Stromal cell of bone marrow (primary cell): ENCODE results near the gene SMC3.
"Not testable (repeated sequence)": the region's sequence is repeated elsewhere in the genome, so short reads cannot be mapped to it uniquely, and the experiment has no call there.

ENCODE experiments used
- DNase-seq: peaks from one replicate; pipeline ENCODE4 v3.0.0-alpha.2; 2012; ENCODE audit warnings: low read depth

SMC3 gene

DNA sequence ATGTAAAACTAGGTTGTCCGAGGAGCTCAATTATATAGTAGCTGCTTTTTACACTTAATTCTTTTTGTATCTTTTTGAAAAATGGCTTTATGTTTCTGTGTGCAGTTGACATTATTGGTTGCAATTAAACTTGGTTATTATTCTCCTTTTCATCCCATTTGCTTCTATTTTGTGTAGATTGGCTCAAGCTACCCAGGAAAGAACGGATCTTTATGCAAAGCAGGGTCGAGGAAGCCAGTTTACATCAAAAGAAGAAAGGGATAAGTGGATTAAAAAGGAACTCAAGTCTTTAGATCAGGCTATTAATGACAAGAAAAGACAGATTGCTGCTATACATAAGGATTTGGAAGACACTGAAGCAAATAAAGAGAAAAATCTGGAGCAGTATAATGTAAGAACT, 16.5 kb downstream of the SMC3 start:
- no peak for DNase-seq

DNA sequence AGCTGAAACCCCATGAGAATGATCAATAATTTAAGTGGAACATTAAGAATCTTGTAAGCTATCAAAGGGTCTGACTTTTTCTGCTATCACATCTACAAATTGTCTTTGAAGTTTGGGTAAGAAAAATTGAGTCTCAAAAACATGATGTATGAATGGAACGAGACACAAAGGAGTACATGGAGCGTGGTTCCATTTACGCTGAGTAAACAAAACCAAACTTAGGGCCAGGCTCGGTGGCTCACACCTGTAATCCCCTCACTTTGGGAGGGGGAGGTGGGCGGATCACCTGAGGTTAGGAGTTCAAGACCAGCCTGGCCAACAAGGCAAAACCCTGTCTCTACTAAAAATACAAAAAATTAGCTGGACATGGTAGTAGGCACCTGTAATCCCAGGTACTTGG, 24.3 kb downstream of the SMC3 start:
- DNase-seq: no peak

DNA sequence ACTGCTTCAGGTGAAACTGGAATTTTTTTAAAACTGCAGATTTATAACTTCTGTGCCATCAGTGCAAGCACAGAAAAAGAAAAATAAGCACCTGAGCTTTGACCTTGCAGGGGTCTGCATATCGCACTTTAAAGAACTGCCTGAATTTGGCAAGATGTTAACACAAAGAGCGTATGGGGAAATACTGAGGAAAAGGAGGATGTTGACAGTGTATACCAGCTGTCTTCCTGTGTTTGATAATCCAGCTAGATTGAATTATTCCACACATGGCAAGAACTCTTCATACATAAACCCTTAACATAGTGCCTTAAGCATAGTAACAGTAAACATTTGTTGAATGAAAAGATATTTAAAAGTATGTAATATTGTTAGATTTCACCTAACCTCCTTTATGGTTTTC, 30.0 kb downstream of the SMC3 start:
- DNase-seq: no peak

DNA sequence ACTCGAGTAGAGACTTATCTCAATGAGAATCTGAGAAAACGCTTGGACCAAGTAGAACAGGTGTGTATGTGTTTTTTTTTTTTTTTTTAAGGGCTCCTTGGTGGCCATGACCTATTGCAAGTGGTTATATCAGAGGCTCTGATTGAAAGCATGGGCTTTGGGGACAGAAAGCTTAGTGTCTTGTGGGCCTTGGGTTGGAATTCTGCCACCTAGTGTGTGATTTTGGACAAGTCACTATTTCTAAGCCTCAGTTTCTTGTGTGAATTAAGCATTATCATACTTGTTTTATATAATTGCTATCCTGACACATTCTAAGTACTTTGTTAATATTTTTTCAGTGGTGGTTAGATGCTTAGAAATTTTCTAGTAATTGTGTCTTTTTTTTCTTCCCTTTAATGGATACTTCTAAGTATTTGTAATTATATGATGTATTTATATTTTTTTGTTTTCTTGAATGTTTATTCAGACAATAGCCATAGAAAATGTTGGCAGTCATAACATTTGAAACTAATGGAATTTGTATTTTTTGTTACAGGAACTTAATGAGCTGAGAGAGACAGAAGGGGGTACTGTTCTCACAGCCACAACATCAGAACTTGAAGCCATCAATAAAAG, 33.1 kb downstream of the SMC3 start:
- DNase-seq: peak; percentile 35

- no peak for DNase-seq
Measured at GRCh38 chr10:110601581-110601980, 34.1 kb downstream of the SMC3 start.

- DNase-seq: no peak
Measured at GRCh38 chr10:110608087-110608486, 40.6 kb downstream of the SMC3 start.

DNA sequence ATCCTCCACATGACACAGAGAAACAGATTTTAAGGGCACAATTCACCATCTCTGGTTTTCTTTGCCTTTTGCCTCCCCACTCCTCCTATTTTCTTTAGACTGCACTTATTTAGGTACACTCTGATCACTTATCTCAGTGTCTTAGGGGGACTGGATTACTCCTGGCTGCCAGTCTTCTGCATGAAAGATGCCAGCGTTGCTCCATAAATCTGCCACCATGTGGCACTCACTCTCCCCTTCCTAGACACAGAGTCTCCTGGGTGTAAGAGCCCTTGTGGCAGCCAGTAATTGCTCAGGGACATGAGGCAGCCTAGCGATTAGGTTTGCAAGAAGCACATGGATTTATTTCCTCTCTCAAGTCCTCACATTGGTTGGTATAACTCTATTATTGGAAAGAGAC, 42.1 kb downstream of the SMC3 start:
- DNase-seq: no peak

DNA sequence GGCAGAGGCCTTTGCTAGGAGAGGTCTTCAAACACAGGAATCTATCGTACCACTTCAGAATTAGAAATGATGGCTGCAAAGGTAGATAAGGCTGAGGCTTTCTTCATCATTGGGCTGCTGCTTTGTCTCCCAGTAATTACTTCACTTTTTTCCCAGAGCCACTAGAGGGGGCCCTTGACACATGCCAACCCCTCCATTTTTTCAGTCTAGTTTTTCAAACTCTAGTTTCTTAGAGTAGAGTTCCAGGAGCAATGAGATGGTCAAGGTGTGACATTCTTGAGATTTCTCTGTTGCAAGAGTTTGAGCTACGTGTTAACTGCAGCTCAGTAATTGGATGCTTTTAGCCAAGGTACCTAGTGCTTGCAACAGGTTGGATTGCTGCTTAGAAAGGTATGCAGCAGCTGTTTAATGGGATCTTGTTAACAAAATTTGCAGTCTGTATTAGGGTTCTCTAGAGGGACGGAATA, 42.8 kb downstream of the SMC3 start:
- DNase-seq: peak; percentile 17

- DNase-seq: not testable (repeated sequence)
Measured at GRCh38 chr10:110610781-110611180, 43.3 kb downstream of the SMC3 start.

GRCh38 chr10:110612087-110612486, 44.6 kb downstream of the SMC3 start:
- no peak for DNase-seq

DNA sequence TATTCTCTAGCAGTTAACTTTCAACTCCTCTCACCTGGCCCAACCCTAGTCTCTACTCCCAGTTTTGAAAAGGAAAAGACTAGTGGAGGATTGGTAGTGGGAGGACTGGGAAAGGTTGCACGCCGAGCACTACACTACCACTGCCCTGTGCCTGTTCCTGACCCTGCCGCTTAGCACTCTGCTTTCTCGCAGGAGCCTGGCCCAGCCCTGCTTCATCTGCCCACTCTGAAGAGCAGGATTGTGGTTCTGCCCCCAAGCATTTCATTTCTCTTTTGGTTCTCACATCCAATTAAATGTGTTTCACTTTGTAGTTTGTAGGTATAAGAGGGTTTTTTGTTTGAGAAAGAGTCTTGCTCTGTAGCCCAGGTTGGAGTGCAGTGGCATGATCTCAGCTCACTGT, 45.1 kb downstream of the SMC3 start:
- no peak for DNase-seq

DNA sequence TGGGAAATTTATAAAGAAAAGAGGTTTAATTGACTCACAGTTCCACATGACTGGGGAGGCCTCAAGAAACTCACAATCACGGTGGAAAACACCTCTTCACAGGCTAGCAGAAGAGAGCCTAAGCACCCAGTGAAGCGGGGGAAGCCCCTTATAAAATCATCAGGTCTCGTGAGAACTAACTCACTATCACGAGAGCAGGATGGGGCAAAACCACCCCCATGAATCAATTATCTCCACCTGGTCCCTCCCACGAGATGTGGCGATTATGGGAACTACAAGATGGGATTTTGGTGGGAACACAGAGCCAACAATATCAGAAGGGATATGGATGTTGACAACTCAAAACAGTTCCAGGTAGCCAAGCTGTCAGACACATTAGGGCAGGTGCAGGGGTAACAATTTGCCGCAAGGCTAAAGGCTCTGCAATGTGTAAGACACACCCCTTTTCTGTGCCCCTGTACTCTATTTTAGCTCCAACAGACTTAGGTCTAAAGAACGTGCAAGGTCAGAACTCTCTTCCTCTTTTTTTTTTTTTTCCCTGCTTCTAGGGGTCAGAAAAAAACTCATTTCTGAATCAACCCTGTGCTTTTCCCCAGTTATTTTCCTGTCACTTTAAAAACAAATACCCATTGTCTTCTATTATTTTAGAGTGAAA, 46.0 kb downstream of the SMC3 start:
- DNase-seq: no peak

DNA sequence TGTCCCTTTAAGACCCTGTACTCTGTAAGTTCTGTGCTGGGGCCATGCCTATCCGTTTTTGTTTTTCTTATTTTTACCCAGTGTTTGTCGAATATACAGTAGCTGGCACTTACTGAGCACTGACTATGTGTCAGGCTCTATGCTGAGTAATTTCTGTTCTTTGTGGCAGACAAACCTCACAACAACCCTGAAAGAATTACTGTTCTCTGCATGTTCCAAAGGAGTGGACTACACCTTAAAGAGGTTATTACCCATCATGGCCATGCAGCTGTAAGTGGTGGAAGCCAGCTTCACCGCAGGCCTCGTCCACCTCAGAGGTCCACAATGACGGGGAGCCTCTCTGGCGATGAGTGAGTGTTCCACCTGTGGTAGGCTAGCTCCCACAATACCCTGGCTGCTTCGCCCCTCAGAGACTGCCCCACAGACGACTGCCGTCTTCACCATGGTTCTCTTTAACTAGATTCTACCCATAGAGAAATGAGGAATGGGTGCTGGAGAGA, 46.6 kb downstream of the SMC3 start:
- DNase-seq: no peak

DNA sequence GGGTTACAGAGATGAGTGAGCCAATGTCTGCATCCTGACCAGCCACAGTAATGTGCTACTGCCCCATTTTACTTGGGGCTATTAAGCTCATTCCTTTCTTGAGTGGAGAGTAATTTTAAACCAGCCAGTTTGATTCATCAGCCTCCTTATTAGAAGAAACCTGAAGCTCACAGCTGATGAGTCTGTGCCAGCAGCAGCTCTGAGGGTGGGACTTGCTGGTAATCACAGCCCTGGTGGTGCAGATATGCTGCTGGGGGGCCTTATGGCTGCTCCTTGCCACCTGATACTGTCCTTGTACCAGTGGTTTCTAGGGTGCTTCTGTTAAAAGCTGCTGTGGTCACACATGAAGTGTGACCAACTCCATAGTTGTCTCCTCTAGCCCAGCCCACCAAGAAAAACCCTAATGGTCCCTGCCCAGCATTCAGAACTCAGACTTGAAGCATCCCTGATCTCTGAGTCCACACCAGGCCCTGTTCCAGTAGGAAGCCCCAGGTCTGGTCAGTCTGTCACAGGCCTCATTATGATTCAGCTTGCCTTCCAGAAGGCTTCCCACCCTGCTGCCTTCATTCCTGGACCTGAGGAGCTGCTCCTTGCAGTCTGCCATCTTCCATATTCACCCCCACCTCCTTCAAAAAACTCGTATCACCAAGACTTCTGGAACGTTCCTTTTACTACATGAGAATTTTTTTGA, 47.7 kb downstream of the SMC3 start:
- DNase-seq: no peak

DNA sequence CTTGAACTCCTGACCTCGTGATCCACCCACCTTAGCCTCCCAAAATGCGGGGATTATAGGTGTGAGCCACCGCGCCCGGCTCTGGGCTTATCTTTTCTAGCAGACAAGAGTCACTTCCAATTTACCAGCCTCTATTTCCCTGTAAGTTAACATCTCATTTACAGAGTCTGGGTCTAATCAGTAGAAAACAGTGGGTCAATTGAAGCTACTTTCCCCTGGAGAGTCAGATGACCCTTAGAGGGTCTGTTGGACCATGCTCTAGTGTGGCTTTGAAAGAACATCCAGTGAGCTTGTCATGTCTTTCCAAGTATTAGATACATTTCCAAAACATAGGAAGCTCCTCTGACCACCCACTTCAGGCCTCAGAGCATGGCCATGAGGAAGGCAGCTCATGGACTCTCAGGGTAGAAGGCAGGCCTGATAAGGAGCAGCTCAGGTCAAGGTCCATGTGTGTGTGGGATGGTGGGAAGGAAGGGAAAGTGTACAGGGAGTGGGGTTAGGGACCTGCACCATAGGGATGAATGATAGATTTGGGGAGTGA, 49.1 kb downstream of the SMC3 start:
- DNase-seq: no peak

GRCh38 chr10:110617425-110618229, 50.1 kb downstream of the SMC3 start:
- DNase-seq: no peak

DNA sequence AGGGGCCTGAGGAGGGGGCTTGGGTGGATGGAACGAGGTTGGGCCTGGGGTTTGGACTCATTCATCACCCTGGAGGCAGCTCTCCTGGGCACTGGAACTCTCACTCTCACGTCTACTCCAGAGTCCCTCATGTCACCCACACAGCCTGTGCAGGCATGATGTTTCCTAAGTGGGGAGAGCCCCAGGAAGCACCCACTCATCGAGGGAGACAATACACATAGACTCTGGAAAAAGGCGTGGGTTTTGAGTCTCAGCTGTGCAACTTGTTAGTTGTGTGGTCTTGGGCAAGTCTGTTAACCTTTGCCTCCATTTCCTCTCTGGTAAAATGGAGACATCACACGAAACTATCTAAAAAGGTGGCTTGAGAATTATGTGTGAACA, 50.7 kb downstream of the SMC3 start:
- DNase-seq: no peak

GRCh38 chr10:110619514-110620397, 52.3 kb downstream of the SMC3 start:
- DNase-seq: no peak

GRCh38 chr10:110620398-110620719, 52.9 kb downstream of the SMC3 start:
- no peak for DNase-seq

DNA sequence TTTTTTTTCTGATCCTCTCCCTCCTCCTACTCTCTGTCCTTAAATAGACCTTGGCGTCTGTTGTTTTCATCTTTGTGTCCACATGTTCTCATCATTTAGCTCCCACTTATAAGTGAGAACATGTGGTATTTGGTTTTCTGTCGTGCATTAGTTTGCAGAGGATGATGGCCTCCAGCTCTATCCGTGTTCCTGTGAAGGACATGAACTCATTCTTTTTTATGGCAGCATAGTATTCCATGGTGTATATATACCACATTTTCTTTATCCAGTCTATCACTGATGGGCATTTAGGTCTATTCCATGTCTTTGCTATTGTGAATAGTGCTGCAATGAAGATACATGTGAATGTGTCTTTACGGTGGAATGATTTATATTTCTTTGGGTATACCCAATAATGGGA, 55.8 kb downstream of the SMC3 start:
- DNase-seq: not testable (repeated sequence)

DNA sequence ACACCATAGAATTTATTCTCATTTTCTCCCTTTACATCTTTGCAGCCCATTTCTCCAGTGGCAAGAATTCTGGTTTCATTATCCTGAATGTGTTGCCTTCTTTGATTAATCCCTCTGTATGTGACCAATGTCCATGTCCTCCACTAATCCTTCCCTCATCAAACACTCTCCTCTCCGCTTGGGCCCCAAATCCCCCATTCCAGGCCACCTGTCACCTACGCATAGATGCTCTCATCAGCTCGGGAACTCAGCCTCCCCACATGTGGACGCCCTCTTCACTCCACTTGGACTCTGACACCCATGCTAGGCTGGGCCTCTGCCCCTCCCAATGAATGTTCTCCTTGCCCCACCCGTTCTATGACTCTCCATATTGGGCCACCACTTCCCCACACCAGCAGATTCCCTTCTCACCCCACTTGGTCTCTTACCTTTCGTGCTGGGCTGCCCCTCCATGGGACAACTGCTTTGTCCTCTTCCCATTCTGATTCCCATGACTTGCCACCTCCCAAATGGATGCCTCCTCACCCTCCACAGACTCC, 57.9 kb downstream of the SMC3 start:
- no peak for DNase-seq
